Measurements from ENCODE around the gene FNBP1. TPM values are rescaled to one million over a fixed set of nuclear protein-coding genes. Genes with fewer than 3 reads are reported as not detected.

FNBP1 gene
- total and polyA plus RNA-seq, 2 of the 13 experiments (the other 11 are each of a cell fraction or from before 2014, with no cell fraction given) = 5.4 to 19.5 TPM

- DNase-seq (ENCODE audit: low spot score) = no peak
- WGBS (ENCODE audit: low lambda C conversion rate) = 80% methylated on average over 4 of the region's 4 CpGs
- peaks cover 3 to 9% of the 10 kb centered on the region in 2 experiments; a peak in 3 of 5 replicates for H3K36me3 ChIP-seq (replicated peaks in 1 of 2; ENCODE audit: control insufficient read depth in 1 of 2, insufficient read depth in 2 of 2, low read length in 2 of 2)
- no TSS peak for BruUV-seq (replicated peaks)
- ChIA-PET CTCF (ENCODE audit: low intra/inter-chr PET ratio, low total read pairs) (no interaction called here), POLR2A (no interaction called here)
- H2AFZ ChIP-seq (ENCODE audit: low read length) = no peak overlapping the region
- H3K9me3 ChIP-seq (ENCODE audit: low read length) = no peaks in the 10 kb centered on the region
- H3K27ac ChIP-seq (ENCODE audit: extremely low read length, insufficient read depth, low read length) = no peak overlapping the region
- no peak for FAIRE-seq
- in situ Hi-C loops (cut with HindIII; ENCODE audit: extremely low pct_ligation_motif_present, low pct_unique_long_range_greater_than_20kb) (no loop called here), intact Hi-C loops (cut with micrococcal nuclease; ENCODE audit: unreplicated experiment) (no loop called here)
- H3K79me2 ChIP-seq (ENCODE audit: insufficient read depth, low read length) = no peaks in the 10 kb centered on the region
- H3K4me3 ChIP-seq (replicated peaks in 1 of 3; ENCODE audit: insufficient read depth in 1 of 3, low read depth in 2 of 3, low read length in 3 of 3) = no peak overlapping the region
- no peaks in the 10 kb centered on the region for H4K20me1 ChIP-seq (ENCODE audit: insufficient read depth, low read length)
- ATAC-seq = no peak
- H3K4me2 ChIP-seq (ENCODE audit: low read depth, low read length) = no peak overlapping the region
- no peak overlapping the region for H3K9ac ChIP-seq (ENCODE audit: insufficient read depth, low read depth, low read length)
- no peaks in the 10 kb centered on the region for H3K27me3 ChIP-seq (ENCODE audit: control insufficient read depth in 1 of 2, insufficient read depth in 2 of 2, low read length in 2 of 2)
- no peaks in the 10 kb centered on the region for H3K4me1 ChIP-seq (ENCODE audit: insufficient read depth, low read length)
- TF ChIP-seq NFIB (CRISPR knock-in tag; IDR thresholded peaks at IDR 0.05; ENCODE audit: borderline replicate concordance) = no peak
- no peak for TF ChIP-seq HMGXB3 (CRISPR knock-in tag; IDR thresholded peaks at IDR 0.05; ENCODE audit: borderline replicate concordance)
- no peak for TF ChIP-seq ZNF800 (CRISPR knock-in tag; IDR thresholded peaks at IDR 0.05)
- TF ChIP-seq GMEB1 (CRISPR knock-in tag; IDR thresholded peaks at IDR 0.05; ENCODE audit: borderline replicate concordance) = no peak
- no peak for TF ChIP-seq YEATS2 (CRISPR knock-in tag; IDR thresholded peaks at IDR 0.05; ENCODE audit: borderline replicate concordance)
- no peak for TF ChIP-seq ZC3H4 (CRISPR knock-in tag; IDR thresholded peaks at IDR 0.05; ENCODE audit: borderline replicate concordance)
- TF ChIP-seq ZNF343 (CRISPR knock-in tag; IDR thresholded peaks at IDR 0.05) = no peak
- no peak for TF ChIP-seq HBP1 (CRISPR knock-in tag; IDR thresholded peaks at IDR 0.05; ENCODE audit: low read depth)
- no peak for TF ChIP-seq AFF4 (CRISPR knock-in tag; IDR thresholded peaks at IDR 0.05)
Observed at GRCh38 chr9:129848712-129849441, 194.1 kb downstream of the FNBP1 start.
